Panc1 (cell line): Measurements from ENCODE around the gene AATK. TPM values are rescaled to one million over a fixed set of nuclear protein-coding genes. Genes with fewer than 3 reads are reported as not detected.

Source experiments
- ATAC-seq: fragments of 200-7000 bp; cut with Tn5 transposase; 2 replicates; pipeline ENCODE4 v1.9.1; 2020; ENCODE audit warnings: mild to moderate bottlenecking, moderate library complexity
- BruUV-seq: library from RNA; stranded (reverse); fragments of 400-500 nt; replicated peaks from 2 replicates; lab custom pipeline; 2021; lab: Mats Ljungman, UMichigan
- CTCF ChIA-PET: fragments of 300-600 bp; sonication (Branson Sonifier 250); formaldehyde crosslinking; loops from one replicate; lab custom pipeline; 2022; ENCODE audit warnings: antibody characterized with exemption; lab: Charles Lee
- POLR2A ChIA-PET: fragments of 300-600 bp; sonication (Branson Sonifier 250); formaldehyde crosslinking; loops from one replicate; lab custom pipeline; 2022; ENCODE audit warnings: antibody characterized with exemption; lab: Charles Lee
- DNase-seq: peaks from one replicate; pipeline ENCODE4 v3.0.0-alpha.2; 2010; ENCODE audit warnings: low read depth, low spot score
- H3K27ac ChIP-seq: 2 replicates; pipeline ENCODE4 v1.5.1; 2011; ENCODE audit warnings: mild to moderate bottlenecking, low read length, inconsistent platforms
- H3K27me3 ChIP-seq: fragments of 200-500 bp; sonication (Bioruptor generic); 2 replicates; pipeline ENCODE4 v1.6.0; 2014; ENCODE audit warnings: low read length, inconsistent platforms; ENCODE audit not compliant: control insufficient read depth, insufficient read depth
- H3K36me3 ChIP-seq: fragments of 200-500 bp; sonication (Bioruptor generic); 2 replicates; pipeline ENCODE4 v1.5.1; 2014; ENCODE audit warnings: inconsistent platforms, mild to moderate bottlenecking, low read length, moderate library complexity; ENCODE audit not compliant: control insufficient read depth, insufficient read depth
- H3K4me1 ChIP-seq: 2 replicates; pipeline ENCODE4 v1.5.1; 2011; ENCODE audit warnings: inconsistent platforms, mild to moderate bottlenecking, low read length, moderate library complexity; ENCODE audit not compliant: control insufficient read depth, insufficient read depth
- H3K4me3 ChIP-seq, 2 experiments: 2 replicates each; pipeline ENCODE4 v1.5.1; 2011 to 2012; ENCODE audit warnings: low read depth in 2 of 2, low read length in 2 of 2, mild to moderate bottlenecking in 2 of 2, inconsistent platforms in 1 of 2, moderate library complexity in 1 of 2
- H3K9me3 ChIP-seq: fragments of 200-500 bp; sonication (Bioruptor generic); 2 replicates; pipeline ENCODE4 v1.5.1; 2014; ENCODE audit warnings: low read depth, mild to moderate bottlenecking, inconsistent platforms, low read length, moderate library complexity; ENCODE audit not compliant: control insufficient read depth, insufficient read depth
- POLR2AphosphoS5 ChIP-seq: IDR thresholded peaks from 2 replicates; pipeline ENCODE4 v1.6.1; 2012; ENCODE audit warnings: mild to moderate bottlenecking, low read depth, low read length, moderate library complexity
- SIN3A ChIP-seq: IDR thresholded peaks from 2 replicates; pipeline ENCODE4 v1.6.1; 2012; ENCODE audit warnings: low read depth, mild to moderate bottlenecking, low read length, moderate library complexity, borderline replicate concordance; ENCODE audit not compliant: insufficient read depth
- TCF7L2 ChIP-seq: IDR thresholded peaks from 2 replicates; pipeline ENCODE4 v1.6.1; 2011; ENCODE audit warnings: mild to moderate bottlenecking, low read depth, low read length, inconsistent platforms
- in situ Hi-C: cut with HindIII; loops from 2 replicates; pipeline ENCODE4 v1.10.0; 2016; ENCODE audit warnings: low sequenced_read_pairs, low pct_unique_long_range_greater_than_20kb
- intact Hi-C: fragments of 100-400 bp; cut with micrococcal nuclease; formaldehyde crosslinking; loops from one replicate; pipeline ENCODE4 v1.10.0; 2022; ENCODE audit not compliant: unreplicated experiment
- total RNA-seq: library from RNA; stranded (reverse); gene quantifications from one replicate; pipeline ENCODE4 v1.2.1, GENCODE V29; 2021; ENCODE audit not compliant: unreplicated experiment
- TF ChIP-seq, protein P1 (sequence below), 2 experiments: IDR thresholded peaks; 2 replicates each; pipeline ENCODE4 v1.6.1; 2011 to 2012; ENCODE audit warnings: low read depth in 2 of 2, control low read depth in 1 of 2, low read length in 1 of 2, mild to moderate bottlenecking in 1 of 2, moderate library complexity in 1 of 2; ENCODE audit not compliant: insufficient read depth in 1 of 2
- TF ChIP-seq, protein P2 (sequence below): fragments of 450-650 bp; IDR thresholded peaks from 2 replicates; pipeline ENCODE4 v1.5.1; 2017; ENCODE audit warnings: mild to moderate bottlenecking

The AATK gene
- total RNA-seq, 1 experiment from 2014 or later: 3.7 TPM

DNA sequence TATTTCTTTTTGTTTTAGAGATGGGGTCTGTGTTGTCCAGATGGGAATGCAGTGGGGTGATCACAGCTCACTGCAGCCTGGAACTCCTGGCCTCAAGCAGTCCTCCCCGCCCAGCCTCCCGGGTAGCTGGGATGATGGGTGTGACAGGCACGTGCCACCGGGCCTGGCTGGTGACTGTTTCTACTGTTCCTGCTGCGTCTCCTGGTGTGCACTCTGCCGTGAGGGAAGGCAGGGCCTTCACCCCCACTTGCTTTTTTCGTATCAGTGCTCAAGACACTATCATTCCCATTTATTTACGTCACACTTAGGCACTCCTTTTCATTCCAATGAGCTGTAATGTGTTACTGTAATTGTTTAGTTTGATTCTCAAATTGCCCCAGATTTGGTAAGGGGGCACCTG, 26.0 kb downstream of the AATK start:
- intact Hi-C loops: loop anchor here (5.0 kb wide), 2 partner anchors 42 to 62 kb away; no protein-coding TSS in a partner anchor
- in situ Hi-C loops: loop anchor here (5.0 kb wide), 1 partner anchor 67 kb away; no protein-coding TSS in a partner anchor
- no TSS peak for BruUV-seq
- DNase-seq (no peak), ATAC-seq (no peak)
- H3K27me3 ChIP-seq: no peaks in the 10 kb centered on the region
- no peak for TF ChIP-seq SIN3A
- TF ChIP-seq, protein P1, sequence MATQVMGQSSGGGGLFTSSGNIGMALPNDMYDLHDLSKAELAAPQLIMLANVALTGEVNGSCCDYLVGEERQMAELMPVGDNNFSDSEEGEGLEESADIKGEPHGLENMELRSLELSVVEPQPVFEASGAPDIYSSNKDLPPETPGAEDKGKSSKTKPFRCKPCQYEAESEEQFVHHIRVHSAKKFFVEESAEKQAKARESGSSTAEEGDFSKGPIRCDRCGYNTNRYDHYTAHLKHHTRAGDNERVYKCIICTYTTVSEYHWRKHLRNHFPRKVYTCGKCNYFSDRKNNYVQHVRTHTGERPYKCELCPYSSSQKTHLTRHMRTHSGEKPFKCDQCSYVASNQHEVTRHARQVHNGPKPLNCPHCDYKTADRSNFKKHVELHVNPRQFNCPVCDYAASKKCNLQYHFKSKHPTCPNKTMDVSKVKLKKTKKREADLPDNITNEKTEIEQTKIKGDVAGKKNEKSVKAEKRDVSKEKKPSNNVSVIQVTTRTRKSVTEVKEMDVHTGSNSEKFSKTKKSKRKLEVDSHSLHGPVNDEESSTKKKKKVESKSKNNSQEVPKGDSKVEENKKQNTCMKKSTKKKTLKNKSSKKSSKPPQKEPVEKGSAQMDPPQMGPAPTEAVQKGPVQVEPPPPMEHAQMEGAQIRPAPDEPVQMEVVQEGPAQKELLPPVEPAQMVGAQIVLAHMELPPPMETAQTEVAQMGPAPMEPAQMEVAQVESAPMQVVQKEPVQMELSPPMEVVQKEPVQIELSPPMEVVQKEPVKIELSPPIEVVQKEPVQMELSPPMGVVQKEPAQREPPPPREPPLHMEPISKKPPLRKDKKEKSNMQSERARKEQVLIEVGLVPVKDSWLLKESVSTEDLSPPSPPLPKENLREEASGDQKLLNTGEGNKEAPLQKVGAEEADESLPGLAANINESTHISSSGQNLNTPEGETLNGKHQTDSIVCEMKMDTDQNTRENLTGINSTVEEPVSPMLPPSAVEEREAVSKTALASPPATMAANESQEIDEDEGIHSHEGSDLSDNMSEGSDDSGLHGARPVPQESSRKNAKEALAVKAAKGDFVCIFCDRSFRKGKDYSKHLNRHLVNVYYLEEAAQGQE (IDR thresholded peaks at IDR 0.05; ENCODE audit: insufficient read depth in 1 of 2, low read depth in 2 of 2, low read length in 1 of 2): no peak
- TF ChIP-seq, protein P2, sequence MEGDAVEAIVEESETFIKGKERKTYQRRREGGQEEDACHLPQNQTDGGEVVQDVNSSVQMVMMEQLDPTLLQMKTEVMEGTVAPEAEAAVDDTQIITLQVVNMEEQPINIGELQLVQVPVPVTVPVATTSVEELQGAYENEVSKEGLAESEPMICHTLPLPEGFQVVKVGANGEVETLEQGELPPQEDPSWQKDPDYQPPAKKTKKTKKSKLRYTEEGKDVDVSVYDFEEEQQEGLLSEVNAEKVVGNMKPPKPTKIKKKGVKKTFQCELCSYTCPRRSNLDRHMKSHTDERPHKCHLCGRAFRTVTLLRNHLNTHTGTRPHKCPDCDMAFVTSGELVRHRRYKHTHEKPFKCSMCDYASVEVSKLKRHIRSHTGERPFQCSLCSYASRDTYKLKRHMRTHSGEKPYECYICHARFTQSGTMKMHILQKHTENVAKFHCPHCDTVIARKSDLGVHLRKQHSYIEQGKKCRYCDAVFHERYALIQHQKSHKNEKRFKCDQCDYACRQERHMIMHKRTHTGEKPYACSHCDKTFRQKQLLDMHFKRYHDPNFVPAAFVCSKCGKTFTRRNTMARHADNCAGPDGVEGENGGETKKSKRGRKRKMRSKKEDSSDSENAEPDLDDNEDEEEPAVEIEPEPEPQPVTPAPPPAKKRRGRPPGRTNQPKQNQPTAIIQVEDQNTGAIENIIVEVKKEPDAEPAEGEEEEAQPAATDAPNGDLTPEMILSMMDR: no peak
- no peak for TF ChIP-seq TCF7L2
- no peak for TF ChIP-seq POLR2AphosphoS5
- H3K36me3 ChIP-seq: no peaks in the 10 kb centered on the region
- no peaks in the 10 kb centered on the region for H3K9me3 ChIP-seq
- H3K27ac ChIP-seq: no peak overlapping the region
- CTCF ChIA-PET: interaction anchor here (0.6 kb wide), 1 partner anchor 187 kb away, joined by 3 read pairs; no protein-coding TSS in a partner anchor
- POLR2A ChIA-PET: no interaction called here
- no peaks in the 10 kb centered on the region; the same call in 1 of the 2 replicates for H3K4me1 ChIP-seq
- no peak overlapping the region for H3K4me3 ChIP-seq

DNA sequence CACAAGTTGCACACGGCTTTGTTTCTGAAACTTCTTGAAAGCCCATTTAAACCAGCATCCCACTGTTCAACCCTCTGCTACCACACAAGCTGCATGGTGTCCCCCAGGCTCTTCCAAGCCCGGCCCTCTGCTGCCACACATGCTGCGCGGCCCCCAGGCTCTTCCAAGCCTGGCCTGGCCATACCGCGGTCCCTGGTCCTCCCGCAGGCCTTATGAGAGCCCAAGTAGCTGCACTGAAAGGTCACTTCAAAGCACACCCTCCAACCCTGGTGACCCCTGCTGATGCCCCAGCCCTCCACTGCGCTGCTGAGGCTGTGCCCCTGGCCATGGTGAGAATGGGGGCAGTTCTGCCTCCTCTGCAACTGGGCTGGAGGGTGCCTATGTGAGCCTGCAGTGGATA, 26.6 kb downstream of the AATK start:
- CTCF ChIA-PET: no interaction called here
- Histone ChIP-seq H3K4me1 (no peaks in the 10 kb centered on the region; the same call in 1 of the 2 replicates), H3K27me3 (no peaks in the 10 kb centered on the region), H3K27ac (no peak overlapping the region), H3K36me3 (no peaks in the 10 kb centered on the region), H3K9me3 (no peaks in the 10 kb centered on the region), H3K4me3 (no peak overlapping the region)
- no peak for ATAC-seq
- in situ Hi-C loops: no loop called here
- intact Hi-C loops: no loop called here
- no TSS peak for BruUV-seq
- POLR2A ChIA-PET: no interaction called here
- TF ChIP-seq POLR2AphosphoS5 (no peak), SIN3A (no peak), TCF7L2 (no peak)
- TF ChIP-seq, protein P2: no peak
- TF ChIP-seq, protein P1 (IDR thresholded peaks at IDR 0.05; ENCODE audit: insufficient read depth in 1 of 2, low read depth in 2 of 2, low read length in 1 of 2): no peak
- DNase-seq: no peak
